Activated naive CD4-positive, alpha-beta T cell treated with anti-CD3 and anti-CD28 coated beads for 36 hours (primary cell): Measurements from ENCODE around the gene LIN28A. TPM values are rescaled to one million over a fixed set of nuclear protein-coding genes. Genes with fewer than 3 reads are reported as not detected.
A peak's percentile ranks its signal among the peaks of the same experiment; 100 is the strongest.

Experiments
- CTCF ChIA-PET: fragments of 350-600 bp; sonication (Branson Sonifier 250); formaldehyde crosslinking; loops from one replicate; lab custom pipeline; 2021; ENCODE audit warnings: antibody characterized with exemption; lab: Charles Lee
- DNase-seq: peaks from one replicate; pipeline ENCODE4 v3.0.0-alpha.2; 2020
- H3K27ac Mint-ChIP-seq: one replicate; pipeline ENCODE4 v1.8.0; 2021; ENCODE audit warnings: mild to moderate bottlenecking, mixed read lengths
- H3K27me3 Mint-ChIP-seq: one replicate; pipeline ENCODE4 v1.8.0; 2021; ENCODE audit warnings: low read depth, mixed read lengths
- H3K36me3 Mint-ChIP-seq: one replicate; pipeline ENCODE4 v1.8.0; 2021; ENCODE audit warnings: low read depth, mixed read lengths
- H3K4me1 Mint-ChIP-seq: one replicate; pipeline ENCODE4 v1.8.0; 2021; ENCODE audit warnings: low read depth, mixed read lengths
- H3K4me3 Mint-ChIP-seq: one replicate; pipeline ENCODE4 v1.8.0; 2021; ENCODE audit warnings: mild to moderate bottlenecking, moderate library complexity, mixed read lengths
- H3K9me3 Mint-ChIP-seq: one replicate; pipeline ENCODE4 v1.8.0; 2021; ENCODE audit warnings: mixed read lengths
- intact Hi-C: fragments of 100-400 bp; cut with micrococcal nuclease; formaldehyde crosslinking; loops from one replicate; pipeline ENCODE4 v1.15.1; 2023
- total RNA-seq, 2 experiments: library from RNA; stranded (reverse); gene quantifications; one replicate each; pipeline ENCODE4 v1.2.3, GENCODE V29; 2021

The LIN28A gene
- total RNA-seq, 2 experiments from 2014 or later = not detected

GRCh38 chr1:26412180-26412840 is 1.7 kb downstream of the LIN28A start:
- CTCF ChIA-PET = no interaction called here
- H3K4me3 Mint-ChIP-seq = no peak overlapping the region
- peaks cover 26% of the 10 kb centered on the region for H3K4me1 Mint-ChIP-seq
- H3K9me3 Mint-ChIP-seq = no peaks in the 10 kb centered on the region
- intact Hi-C loops = no loop called here
- no peak for DNase-seq
- H3K27ac Mint-ChIP-seq = no peak overlapping the region
- no peaks in the 10 kb centered on the region for H3K36me3 Mint-ChIP-seq
- peaks cover 45% of the 10 kb centered on the region for H3K27me3 Mint-ChIP-seq

GRCh38 chr1:26413031-26413430 is 2.4 kb downstream of the LIN28A start:
- Mint-ChIP-seq H3K27me3 (peaks cover 45% of the 10 kb centered on the region), H3K36me3 (no peaks in the 10 kb centered on the region), H3K27ac (no peak overlapping the region), H3K4me3 (no peak overlapping the region), H3K4me1 (peaks cover 26% of the 10 kb centered on the region), H3K9me3 (no peaks in the 10 kb centered on the region)
- intact Hi-C loops = no loop called here
- CTCF ChIA-PET = interaction anchor here (0.9 kb wide), 1 partner anchor 224 kb away, joined by 3 read pairs; no protein-coding TSS in a partner anchor
- DNase-seq = no peak

GRCh38 chr1:26417111-26417759 is 6.6 kb downstream of the LIN28A start:
- Mint-ChIP-seq H3K9me3 (no peaks in the 10 kb centered on the region), H3K27ac (no peak overlapping the region), H3K4me3 (no peak overlapping the region), H3K4me1 (no peaks in the 10 kb centered on the region), H3K36me3 (no peaks in the 10 kb centered on the region), H3K27me3 (peaks cover 14% of the 10 kb centered on the region)
- CTCF ChIA-PET = interaction anchor here (0.6 to 3.4 kb wide), 62 partner anchors 9 to 381 kb away, joined by 3 to 42 read pairs (median 4); partner anchors contain the start of genes CEP85, CRYBG2, DHDDS and SH3BGRL3
- peak; percentile 92 for DNase-seq
- intact Hi-C loops = loop anchor here (1.0 to 5.0 kb wide), 3 partner anchors 54 to 380 kb away; no protein-coding TSS in a partner anchor

- intact Hi-C loops = loop anchor here (5.0 kb wide), 1 partner anchor 382 kb away; no protein-coding TSS in a partner anchor
- no peaks in the 10 kb centered on the region for H3K9me3 Mint-ChIP-seq
- no peak overlapping the region for H3K4me3 Mint-ChIP-seq
- no peaks in the 10 kb centered on the region for H3K4me1 Mint-ChIP-seq
- no peak overlapping the region for H3K27ac Mint-ChIP-seq
- no peak for DNase-seq
- peaks cover 6% of the 10 kb centered on the region for H3K27me3 Mint-ChIP-seq
- H3K36me3 Mint-ChIP-seq = no peaks in the 10 kb centered on the region
- CTCF ChIA-PET = interaction anchor here (1.0 to 2.3 kb wide), 3 partner anchors 41 to 81 kb away, joined by 3 to 13 read pairs (median 3); no protein-coding TSS in a partner anchor
These were observed 8.3 kb downstream of the LIN28A start for GRCh38 chr1:26418865-26419349.

GRCh38 chr1:26419494-26419893 is 8.9 kb downstream of the LIN28A start:
- Mint-ChIP-seq H3K9me3 (no peaks in the 10 kb centered on the region), H3K4me3 (no peak overlapping the region), H3K27ac (no peak overlapping the region), H3K27me3 (peaks cover 4% of the 10 kb centered on the region), H3K4me1 (no peaks in the 10 kb centered on the region), H3K36me3 (no peaks in the 10 kb centered on the region)
- CTCF ChIA-PET = interaction anchor here (0.7 to 1.5 kb wide), 6 partner anchors 13 to 230 kb away, joined by 3 to 4 read pairs (median 4); no protein-coding TSS in a partner anchor
- intact Hi-C loops = loop anchor here (5.0 kb wide), 1 partner anchor 382 kb away; no protein-coding TSS in a partner anchor
- DNase-seq = no peak

- CTCF ChIA-PET = interaction anchor here (0.7 to 5.6 kb wide), 2 partner anchors 13 to 325 kb away, joined by 3 to 29 read pairs; no protein-coding TSS in a partner anchor
- Mint-ChIP-seq H3K4me3 (no peak overlapping the region), H3K9me3 (no peaks in the 10 kb centered on the region), H3K27me3 (no peaks in the 10 kb centered on the region), H3K36me3 (peaks cover 7% of the 10 kb centered on the region), H3K4me1 (peaks cover 26% of the 10 kb centered on the region), H3K27ac (no peak overlapping the region)
- no peak for DNase-seq
- intact Hi-C loops = no loop called here
These were observed 19.1 kb downstream of the LIN28A start for GRCh38 chr1:26429721-26430120.

GRCh38 chr1:26431979-26432695 is 21.5 kb downstream of the LIN28A start, which contains the start of gene DHDDS:
DHDDS (plus strand) TSS chr1:26432321; CDS start chr1:26432946, 625 bp downstream.
- H3K36me3 Mint-ChIP-seq = peaks cover 9% of the 10 kb centered on the region
- H3K9me3 Mint-ChIP-seq = no peaks in the 10 kb centered on the region
- H3K4me1 Mint-ChIP-seq = peaks cover 26% of the 10 kb centered on the region
- intact Hi-C loops = loop anchor here (1.0 kb wide), 1 partner anchor 40 kb away; the partner anchor contains the start of gene HMGN2
- CTCF ChIA-PET = interaction anchor here (0.7 to 5.6 kb wide), 5 partner anchors 15 to 403 kb away, joined by 3 to 29 read pairs (median 3); no protein-coding TSS in a partner anchor
- DNase-seq = peak; percentile 99
- peak within 1 kb of the TSS; percentile 80 for H3K27ac Mint-ChIP-seq
- H3K4me3 Mint-ChIP-seq = peak within 1 kb of the TSS; percentile 93
- no peaks in the 10 kb centered on the region for H3K27me3 Mint-ChIP-seq

GRCh38 chr1:26432793-26433192 is 22.2 kb downstream of the LIN28A start:
- Mint-ChIP-seq H3K4me1 (peaks cover 26% of the 10 kb centered on the region), H3K36me3 (peaks cover 9% of the 10 kb centered on the region)
- DNase-seq = no peak

GRCh38 chr1:26434161-26434752 is 23.6 kb downstream of the LIN28A start:
- Mint-ChIP-seq H3K36me3 (peaks cover 20% of the 10 kb centered on the region), H3K27me3 (no peaks in the 10 kb centered on the region), H3K27ac (no peak overlapping the region), H3K9me3 (no peaks in the 10 kb centered on the region), H3K4me1 (peaks cover 26% of the 10 kb centered on the region), H3K4me3 (no peak overlapping the region)
- DNase-seq = no peak
- intact Hi-C loops = no loop called here
- CTCF ChIA-PET = interaction anchor here (0.6 to 5.6 kb wide), 3 partner anchors 17 to 276 kb away, joined by 3 to 29 read pairs (median 3); no protein-coding TSS in a partner anchor

More at GRCh38 chr1:26432793-26433192, 22.2 kb downstream of the LIN28A start:
- CTCF ChIA-PET = interaction anchor here (0.7 to 5.6 kb wide), 3 partner anchors 16 to 858 kb away, joined by 3 to 29 read pairs (median 4); no protein-coding TSS in a partner anchor
- Mint-ChIP-seq H3K9me3 (no peaks in the 10 kb centered on the region), H3K27me3 (no peaks in the 10 kb centered on the region), H3K27ac (no peak overlapping the region), H3K4me3 (peak overlapping the region; percentile 93)
- intact Hi-C loops = loop anchor here (1.0 kb wide), 1 partner anchor 40 kb away; the partner anchor contains the start of gene HMGN2

GRCh38 chr1:26438041-26438440 is 27.4 kb downstream of the LIN28A start:
- Mint-ChIP-seq H3K4me3 (no peak overlapping the region), H3K4me1 (peaks cover 12% of the 10 kb centered on the region), H3K9me3 (no peaks in the 10 kb centered on the region), H3K27me3 (no peaks in the 10 kb centered on the region), H3K36me3 (peaks cover 30% of the 10 kb centered on the region), H3K27ac (no peak overlapping the region)
- no peak for DNase-seq
- CTCF ChIA-PET = interaction anchor here (0.9 to 2.1 kb wide), 3 partner anchors 21 to 34 kb away, joined by 3 to 7 read pairs (median 7); partner anchors contain the start of gene HMGN2
- intact Hi-C loops = no loop called here

- H3K27me3 Mint-ChIP-seq = no peaks in the 10 kb centered on the region
- DNase-seq = no peak
- no peaks in the 10 kb centered on the region for H3K9me3 Mint-ChIP-seq
- H3K4me1 Mint-ChIP-seq = no peaks in the 10 kb centered on the region
- H3K27ac Mint-ChIP-seq = no peak overlapping the region
- intact Hi-C loops = no loop called here
- H3K36me3 Mint-ChIP-seq = peaks cover 32% of the 10 kb centered on the region
- H3K4me3 Mint-ChIP-seq = no peak overlapping the region
- CTCF ChIA-PET = interaction anchor here (0.6 to 1.3 kb wide), 2 partner anchors 77 to 422 kb away, joined by 3 read pairs; no protein-coding TSS in a partner anchor
These were observed 29.6 kb downstream of the LIN28A start for GRCh38 chr1:26440259-26440658.
